GM18870 (cell line): ENCODE results near the gene GGCX.

ENCODE experiments used
- ATAC-seq: cut with Tn5 transposase; IDR thresholded peaks from one replicate; pipeline ENCODE4 v1.9.1; 2021; ENCODE audit warnings: moderate library complexity; ENCODE audit not compliant: unreplicated experiment

The GGCX gene

GRCh38 chr2:85542777-85543176 lies 18.5 kb downstream of the GGCX start:
- no peak for ATAC-seq

DNA sequence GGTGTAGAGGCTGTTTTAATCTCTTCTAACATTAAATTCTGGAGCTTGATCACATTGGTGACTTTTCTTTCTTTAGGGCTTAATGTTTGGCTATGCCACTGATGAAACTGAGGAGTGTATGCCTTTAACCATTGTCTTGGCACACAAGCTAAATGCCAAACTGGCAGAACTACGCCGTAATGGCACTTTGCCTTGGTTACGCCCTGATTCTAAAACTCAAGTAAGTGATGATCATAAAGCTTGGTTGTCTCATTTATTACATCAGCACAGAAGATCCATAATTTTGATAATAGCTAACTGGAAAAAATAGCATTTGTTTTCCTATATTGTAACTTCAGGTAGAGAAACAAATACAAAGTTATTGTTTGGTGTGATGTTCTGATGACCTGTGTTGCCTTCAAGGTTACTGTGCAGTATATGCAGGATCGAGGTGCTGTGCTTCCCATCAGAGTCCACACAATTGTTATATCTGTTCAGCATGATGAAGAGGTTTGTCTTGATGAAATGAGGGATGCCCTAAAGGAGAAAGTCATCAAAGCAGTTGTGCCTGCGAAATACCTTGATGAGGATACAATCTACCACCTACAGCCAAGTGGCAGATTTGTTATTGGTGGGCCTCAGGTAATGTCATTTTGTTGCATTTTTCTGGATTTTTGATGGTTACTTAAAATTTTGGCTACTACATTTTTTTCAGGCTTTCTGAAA lies 19.4 kb downstream of the GGCX start:
- ATAC-seq, result no peak

DNA sequence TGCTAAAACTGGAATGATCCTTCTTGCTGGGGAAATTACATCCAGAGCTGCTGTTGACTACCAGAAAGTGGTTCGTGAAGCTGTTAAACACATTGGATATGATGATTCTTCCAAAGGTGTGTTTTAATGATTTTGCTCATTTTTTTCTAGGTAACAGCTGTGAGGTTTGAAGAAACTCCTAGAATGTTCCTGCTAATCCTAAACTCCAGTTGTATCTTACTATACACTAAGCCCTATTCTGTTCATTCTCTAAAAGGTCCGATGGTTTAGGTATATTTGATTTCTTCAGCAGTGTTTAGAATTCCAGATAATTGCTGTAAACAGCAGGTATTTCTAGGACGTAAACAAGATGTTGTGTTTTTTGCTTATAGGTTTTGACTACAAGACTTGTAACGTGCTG lies 20.0 kb downstream of the GGCX start:
- no peak for ATAC-seq

- no peak for ATAC-seq
Observed at GRCh38 chr2:85540133-85540648, 21.1 kb downstream of the GGCX start.

DNA sequence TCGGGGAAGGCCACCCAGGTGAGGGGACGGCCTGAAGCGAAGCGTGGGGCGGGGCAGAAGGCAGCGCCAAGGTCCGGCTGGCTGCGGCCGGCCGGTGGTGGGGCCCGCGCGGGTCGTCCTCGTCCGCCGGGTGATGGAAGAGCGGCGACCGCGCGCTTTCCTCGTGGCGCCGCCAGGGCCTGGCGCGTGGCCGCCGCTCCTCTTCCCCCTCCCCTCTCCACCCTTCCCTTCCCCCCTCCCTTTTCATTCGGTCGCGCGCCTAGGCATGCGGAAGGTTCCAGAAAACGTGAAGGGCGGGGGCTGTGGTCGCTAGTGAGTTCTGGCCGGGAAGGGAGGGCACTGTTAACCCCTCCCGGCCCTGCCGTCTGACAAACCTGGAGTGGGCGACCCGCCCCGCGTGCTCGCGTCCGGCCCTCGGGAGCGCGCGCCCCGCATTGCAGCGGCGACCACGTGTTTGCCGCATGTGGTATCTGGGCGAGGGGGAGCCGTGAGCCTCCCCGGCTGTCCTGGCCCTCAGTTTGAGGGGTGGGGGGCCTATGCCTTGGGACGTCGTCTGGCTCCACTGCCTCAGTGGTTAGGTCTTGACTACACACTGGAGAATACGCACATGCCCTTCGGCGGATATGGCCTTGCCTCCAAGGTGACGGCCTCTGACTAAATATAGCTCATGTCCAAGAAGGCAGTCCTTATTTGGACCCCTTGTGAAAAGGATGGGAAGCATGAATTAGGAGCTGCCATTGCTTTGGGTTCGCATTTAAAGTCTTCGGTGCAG lies 21.7 kb downstream of the GGCX start:
- ATAC-seq, result peak; percentile 6

DNA sequence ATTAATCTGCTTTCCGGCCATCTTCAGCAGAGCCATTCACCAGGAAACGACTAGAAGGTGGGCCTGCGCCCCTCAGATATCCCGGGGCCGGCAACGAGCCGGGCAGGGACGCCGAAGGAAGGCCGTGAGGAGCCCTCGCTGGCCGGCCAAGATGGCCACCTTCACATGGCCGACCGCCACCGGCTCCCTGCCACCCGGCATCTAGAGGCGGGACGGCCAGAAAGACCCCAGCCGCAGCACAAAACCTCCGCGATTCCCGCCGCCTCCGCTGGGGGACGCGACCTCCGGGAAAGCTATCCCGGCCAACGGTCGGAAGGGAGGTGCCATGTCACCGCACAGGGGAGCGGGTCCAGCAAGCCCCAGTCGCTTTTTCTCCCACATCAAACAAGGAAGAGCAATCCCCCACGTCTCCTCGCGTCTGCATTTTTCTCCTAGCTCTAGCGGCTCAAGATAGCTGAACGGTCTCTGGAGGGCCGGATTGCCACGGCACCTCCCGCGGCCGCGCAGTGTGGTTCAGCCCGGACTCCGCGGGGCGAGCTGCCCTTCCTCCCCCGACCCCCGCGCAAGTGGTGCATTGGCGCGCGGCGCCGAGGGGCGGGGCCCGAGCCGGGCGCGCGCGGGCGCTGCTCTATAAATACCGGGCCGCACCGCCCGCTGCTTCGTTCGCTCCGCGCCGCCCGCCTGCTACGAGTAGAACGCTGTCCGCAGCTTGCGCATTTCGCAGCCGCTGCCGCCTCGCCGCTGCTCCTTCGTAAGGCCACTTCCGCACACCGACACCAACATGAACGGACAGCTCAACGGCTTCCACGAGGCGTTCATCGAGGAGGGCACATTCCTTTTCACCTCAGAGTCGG lies 22.6 kb downstream of the GGCX start, which contains the start of gene MAT2A:
MAT2A (plus strand) TSS at position 662 of the 854 bp plus-strand sequence; CDS start at position 782, 120 bp downstream.
- ATAC-seq, result peak; percentile 59

DNA sequence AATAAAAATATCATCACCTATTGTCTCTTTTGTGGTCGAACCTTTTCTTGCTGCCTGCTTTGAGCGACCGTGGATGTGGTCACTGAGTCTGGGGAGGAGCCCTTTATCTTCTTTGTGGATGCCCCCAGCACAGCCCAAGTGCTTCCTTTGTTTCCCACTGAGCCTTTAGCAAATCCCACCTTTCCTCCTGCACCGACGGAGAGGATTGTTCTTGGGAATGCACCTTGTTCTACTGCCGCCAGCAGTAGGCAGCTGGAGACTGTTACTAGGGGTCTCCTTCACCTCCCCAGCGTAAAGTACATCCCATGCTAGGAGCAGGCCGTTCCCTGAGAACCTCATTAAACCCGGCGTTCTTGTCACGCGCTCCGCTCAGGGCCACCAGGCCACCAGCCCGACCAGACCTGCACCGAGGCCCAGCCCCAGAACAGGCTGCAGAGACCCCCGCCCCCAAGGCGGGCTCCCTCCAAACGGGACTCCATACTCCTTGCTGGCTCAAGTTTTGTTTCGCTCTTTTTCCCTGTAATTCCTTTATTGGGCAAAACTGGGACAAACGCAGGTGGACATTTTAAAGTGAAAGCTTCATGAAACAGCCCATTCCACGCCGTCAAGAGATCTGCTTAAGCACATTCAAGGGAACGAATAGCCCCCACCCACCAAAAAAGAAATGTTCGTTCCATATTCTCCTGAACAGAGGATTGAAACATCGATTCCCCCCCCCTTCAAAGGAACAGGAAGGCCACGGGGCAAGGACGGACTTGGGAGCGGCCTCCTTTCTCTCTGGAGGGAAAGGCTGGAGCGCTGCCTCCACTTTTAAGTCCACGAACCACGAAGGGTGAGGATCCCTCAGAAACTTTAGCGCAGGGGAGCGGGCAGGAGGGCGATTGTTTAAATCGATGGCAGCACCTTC lies 23.4 kb downstream of the GGCX start:
- no peak for ATAC-seq

DNA sequence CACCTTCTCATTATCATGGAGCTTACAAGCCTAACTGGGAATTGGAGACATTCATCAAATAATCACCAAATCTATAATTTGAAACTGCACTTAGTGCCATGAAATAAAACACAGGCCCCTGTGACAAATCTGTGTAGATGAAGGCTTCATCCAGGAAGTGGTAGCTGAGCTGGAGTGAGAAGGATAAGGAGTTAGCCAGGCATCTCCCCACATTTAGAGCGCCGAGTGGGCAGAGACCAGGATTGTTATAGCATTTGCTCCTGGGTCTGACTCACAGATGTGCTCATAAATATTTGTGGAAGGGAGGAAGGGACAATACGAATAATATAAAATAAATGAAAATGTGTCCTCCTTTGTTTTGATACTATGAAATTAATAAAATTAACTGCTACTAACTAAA lies 24.8 kb downstream of the GGCX start:
- no peak for ATAC-seq

GRCh38 chr2:85534881-85535280 lies 26.4 kb downstream of the GGCX start:
- no peak for ATAC-seq

GRCh38 chr2:85534099-85534498 lies 27.2 kb downstream of the GGCX start:
- no peak for ATAC-seq

DNA sequence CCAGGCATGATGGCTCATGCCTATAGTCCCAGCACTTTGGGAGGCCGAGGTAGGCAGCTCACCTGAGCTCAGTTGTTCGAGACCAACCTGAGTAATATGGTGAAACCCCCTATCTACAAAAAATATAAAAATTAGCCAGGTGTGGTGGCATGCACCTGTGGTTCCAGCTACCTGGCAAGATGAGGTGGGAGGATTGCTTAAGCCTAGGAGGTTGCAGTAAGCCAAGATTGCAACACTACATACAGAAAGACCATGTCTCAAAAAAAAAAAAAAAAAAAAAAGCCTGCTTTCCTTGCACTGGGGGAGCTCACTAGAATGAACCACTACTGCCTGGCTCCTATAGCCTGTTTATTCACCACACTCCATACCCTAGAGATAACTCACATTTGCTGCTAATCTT lies 29.7 kb downstream of the GGCX start:
- no peak for ATAC-seq

- ATAC-seq, result no peak
Observed at GRCh38 chr2:85529809-85530208, 31.5 kb downstream of the GGCX start.

DNA sequence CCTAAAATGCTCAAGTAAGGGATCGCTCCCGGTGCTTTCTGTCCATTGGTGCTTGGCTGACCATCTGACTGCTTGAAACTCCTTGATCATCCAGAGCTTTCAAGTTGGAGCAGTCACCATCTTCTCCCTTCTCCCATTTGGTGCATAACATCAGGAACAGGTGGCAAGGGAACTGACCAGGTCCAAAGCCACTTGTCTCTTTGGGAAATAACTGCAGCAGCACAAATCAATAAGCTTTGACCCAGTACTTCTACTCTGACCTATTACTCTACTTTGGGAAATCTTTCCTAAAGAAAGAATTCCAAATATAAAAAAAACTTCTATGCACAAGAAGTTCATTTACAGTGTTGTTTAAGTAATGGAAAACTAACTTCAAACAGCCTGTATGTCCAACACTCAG lies 32.9 kb downstream of the GGCX start:
- no peak for ATAC-seq

- no peak for ATAC-seq
Observed at GRCh38 chr2:85527787-85528186, 33.5 kb downstream of the GGCX start.

GRCh38 chr2:85525567-85525966 lies 35.7 kb downstream of the GGCX start:
- ATAC-seq, result no peak

DNA sequence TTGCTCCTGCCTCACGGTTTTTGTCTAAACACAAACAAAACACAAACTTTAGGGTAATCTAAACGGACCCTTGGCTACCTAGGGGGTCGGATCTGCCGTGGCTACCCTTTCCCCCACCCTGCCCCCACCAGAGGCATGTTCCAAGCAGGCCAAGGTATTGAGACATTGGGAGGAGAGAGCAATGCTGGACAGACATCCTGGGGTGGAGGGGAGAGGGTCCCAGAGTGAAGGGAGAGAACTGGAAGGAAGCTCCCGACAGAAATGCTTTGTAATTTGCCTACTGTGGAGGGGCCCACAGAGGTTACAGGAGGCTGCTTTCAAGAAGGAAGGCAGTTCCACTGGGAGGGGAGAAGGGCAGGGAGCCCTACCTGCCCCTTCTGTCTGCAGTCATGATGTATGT lies 36.3 kb downstream of the GGCX start:
- ATAC-seq, result no peak

GRCh38 chr2:85524336-85524908 lies 36.9 kb downstream of the GGCX start:
- no peak for ATAC-seq

DNA sequence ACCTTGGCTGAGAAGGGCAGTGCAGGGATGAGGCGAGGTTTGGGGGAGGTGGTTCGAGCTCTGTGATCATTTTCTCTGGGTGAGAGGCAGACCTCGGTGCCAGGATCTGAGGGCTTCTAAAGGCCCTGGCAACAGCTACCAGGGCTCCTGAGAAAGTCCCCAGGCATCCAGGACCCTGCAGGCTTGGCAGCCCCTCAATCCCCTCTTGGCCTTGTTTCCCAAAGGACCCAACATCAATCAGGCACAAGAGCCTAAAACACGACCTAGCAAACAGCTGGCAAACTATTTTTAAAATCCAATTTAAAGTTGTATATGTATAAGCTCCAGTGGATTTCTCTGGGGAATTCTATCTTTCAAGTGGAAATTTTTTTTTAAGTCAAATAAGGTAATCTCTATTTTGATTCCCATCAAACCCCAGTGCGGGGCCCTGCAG lies 37.4 kb downstream of the GGCX start:
- no peak for ATAC-seq

- ATAC-seq, result no peak
Observed at GRCh38 chr2:85523062-85523902, 38.0 kb downstream of the GGCX start.
